ENCODE measurements around the gene TMEM132C.

DNA sequence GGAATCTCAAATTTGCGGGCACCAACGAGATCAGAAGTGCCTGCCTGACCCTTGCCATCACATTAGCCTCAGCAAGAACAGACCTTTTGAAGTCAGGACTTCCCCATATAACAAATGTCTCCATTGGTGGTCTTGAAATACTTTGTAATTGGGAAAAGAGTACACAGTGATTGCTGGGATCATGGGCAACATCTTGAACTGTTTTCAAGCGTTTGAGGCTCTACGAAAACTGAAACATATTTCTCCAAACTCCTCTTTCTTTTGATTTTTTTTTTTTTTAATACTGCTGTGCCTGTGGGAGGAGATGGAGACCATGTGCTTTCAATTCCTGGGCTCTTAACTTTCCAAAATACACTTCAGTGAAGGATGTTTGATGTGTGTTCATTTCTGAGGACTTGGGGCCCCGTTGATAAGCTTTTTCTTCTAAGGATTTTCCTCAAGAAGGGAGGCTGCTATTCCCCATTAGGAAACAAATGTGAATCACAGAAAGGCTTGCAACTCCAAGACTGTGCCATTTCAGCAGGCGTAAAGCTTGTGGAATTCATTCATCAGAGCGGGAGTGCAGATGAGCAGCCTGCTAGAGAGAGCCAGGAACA, 94.5 kb downstream of the TMEM132C start:
- TF ChIP-seq, protein P1, sequence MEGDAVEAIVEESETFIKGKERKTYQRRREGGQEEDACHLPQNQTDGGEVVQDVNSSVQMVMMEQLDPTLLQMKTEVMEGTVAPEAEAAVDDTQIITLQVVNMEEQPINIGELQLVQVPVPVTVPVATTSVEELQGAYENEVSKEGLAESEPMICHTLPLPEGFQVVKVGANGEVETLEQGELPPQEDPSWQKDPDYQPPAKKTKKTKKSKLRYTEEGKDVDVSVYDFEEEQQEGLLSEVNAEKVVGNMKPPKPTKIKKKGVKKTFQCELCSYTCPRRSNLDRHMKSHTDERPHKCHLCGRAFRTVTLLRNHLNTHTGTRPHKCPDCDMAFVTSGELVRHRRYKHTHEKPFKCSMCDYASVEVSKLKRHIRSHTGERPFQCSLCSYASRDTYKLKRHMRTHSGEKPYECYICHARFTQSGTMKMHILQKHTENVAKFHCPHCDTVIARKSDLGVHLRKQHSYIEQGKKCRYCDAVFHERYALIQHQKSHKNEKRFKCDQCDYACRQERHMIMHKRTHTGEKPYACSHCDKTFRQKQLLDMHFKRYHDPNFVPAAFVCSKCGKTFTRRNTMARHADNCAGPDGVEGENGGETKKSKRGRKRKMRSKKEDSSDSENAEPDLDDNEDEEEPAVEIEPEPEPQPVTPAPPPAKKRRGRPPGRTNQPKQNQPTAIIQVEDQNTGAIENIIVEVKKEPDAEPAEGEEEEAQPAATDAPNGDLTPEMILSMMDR (IDR thresholded peaks at IDR 0.05; ENCODE audit: insufficient read depth, low read length, poor library complexity, severe bottlenecking) = no peak
- TF ChIP-seq EZH2phosphoT487 (conservative IDR thresholded peaks at IDR 0.05; ENCODE audit: low read length) = no peak
